Measurements from ENCODE around the gene NRG3. TPM values are rescaled to one million over a fixed set of nuclear protein-coding genes. Genes with fewer than 3 reads are reported as not detected.

The NRG3 gene
- total RNA-seq, 4 donors from 2014 or later = 0.32 to 1.4 TPM; not detected in 2

GRCh38 chr10:82506680-82507376, 631.8 kb downstream of the NRG3 start:
- no peak for DNase-seq
- in situ Hi-C loops (cut with MboI; ENCODE audit: low pct_ligation_motif_present in 1 of 4, low pct_unique_long_range_greater_than_20kb in 1 of 4, low sequenced_read_pairs in 3 of 4) (no loop called here), intact Hi-C loops (cut with DNase I; ENCODE audit: low total_unique reads) (no loop called here)
- H3K36me3 ChIP-seq = no peaks in the 10 kb centered on the region
- no peak overlapping the region for H3K4me3 ChIP-seq
- WGBS, 2 donors (ENCODE audit: low coverage in 1 of 2) = 62 to 70% methylated on average over 3 of the region's 3 CpGs
- no peak overlapping the region for H3K27ac ChIP-seq
- TF ChIP-seq CTCF (IDR thresholded peaks at IDR 0.05) (no peak), EP300 (IDR thresholded peaks at IDR 0.05; ENCODE audit: low read depth) (no peak), POLR2A (IDR thresholded peaks at IDR 0.05) (no peak), POLR2AphosphoS5 (IDR thresholded peaks at IDR 0.05) (no peak)
- no peaks in the 10 kb centered on the region for H3K4me1 ChIP-seq
- H3K9me3 ChIP-seq = no peaks in the 10 kb centered on the region
- no peaks in the 10 kb centered on the region for H3K27me3 ChIP-seq

- Histone ChIP-seq H3K27me3 (no peaks in the 10 kb centered on the region), H3K4me3 (no peak overlapping the region), H3K36me3 (no peaks in the 10 kb centered on the region), H3K9me3 (no peaks in the 10 kb centered on the region), H3K27ac (no peak overlapping the region), H3K4me1 (no peaks in the 10 kb centered on the region)
- DNase-seq = no peak
- intact Hi-C loops (cut with DNase I; ENCODE audit: low total_unique reads) (no loop called here), in situ Hi-C loops (cut with MboI; ENCODE audit: low pct_ligation_motif_present in 1 of 4, low pct_unique_long_range_greater_than_20kb in 1 of 4, low sequenced_read_pairs in 3 of 4) (no loop called here)
- 76 to 83% methylated on average over 1 of the region's 1 CpG for whole genome bisulfite sequencing, 2 donors (ENCODE audit: low coverage in 1 of 2)
- no peak for TF ChIP-seq CTCF (IDR thresholded peaks at IDR 0.05)
- TF ChIP-seq POLR2A (IDR thresholded peaks at IDR 0.05) = no peak
- no peak for TF ChIP-seq EP300 (IDR thresholded peaks at IDR 0.05; ENCODE audit: low read depth)
- TF ChIP-seq POLR2AphosphoS5 (IDR thresholded peaks at IDR 0.05) = no peak
These were observed 640.3 kb downstream of the NRG3 start for GRCh38 chr10:82515256-82515655.

GRCh38 chr10:82529062-82529461, 654.1 kb downstream of the NRG3 start:
- Histone ChIP-seq H3K27me3 (no peaks in the 10 kb centered on the region), H3K4me1 (no peaks in the 10 kb centered on the region), H3K27ac (no peak overlapping the region), H3K9me3 (no peaks in the 10 kb centered on the region), H3K36me3 (no peaks in the 10 kb centered on the region), H3K4me3 (no peak overlapping the region)
- intact Hi-C loops (cut with DNase I; ENCODE audit: low total_unique reads) (no loop called here), in situ Hi-C loops (cut with MboI; ENCODE audit: low pct_ligation_motif_present in 1 of 4, low pct_unique_long_range_greater_than_20kb in 1 of 4, low sequenced_read_pairs in 3 of 4) (no loop called here)
- WGBS, 2 donors (ENCODE audit: low coverage in 1 of 2) = 70 to 90% methylated on average over 2 to 4 of the region's 4 CpGs
- TF ChIP-seq POLR2A (IDR thresholded peaks at IDR 0.05) = no peak
- TF ChIP-seq EP300 (IDR thresholded peaks at IDR 0.05; ENCODE audit: low read depth) = no peak
- no peak for TF ChIP-seq POLR2AphosphoS5 (IDR thresholded peaks at IDR 0.05)
- DNase-seq = no peak

- Histone ChIP-seq H3K36me3 (no peaks in the 10 kb centered on the region), H3K9me3 (no peaks in the 10 kb centered on the region), H3K27me3 (no peaks in the 10 kb centered on the region), H3K4me3 (no peak overlapping the region), H3K27ac (no peak overlapping the region), H3K4me1 (no peaks in the 10 kb centered on the region)
- no peak for TF ChIP-seq EP300 (IDR thresholded peaks at IDR 0.05; ENCODE audit: low read depth)
- no peak for TF ChIP-seq POLR2AphosphoS5 (IDR thresholded peaks at IDR 0.05)
- TF ChIP-seq CTCF (IDR thresholded peaks at IDR 0.05) = no peak
- TF ChIP-seq POLR2A (IDR thresholded peaks at IDR 0.05) = no peak
- WGBS, 2 donors (ENCODE audit: low coverage in 1 of 2) = 80 to 85% methylated on average over 3 of the region's 3 CpGs
- DNase-seq = no peak
- in situ Hi-C loops (cut with MboI; ENCODE audit: low pct_ligation_motif_present in 1 of 4, low pct_unique_long_range_greater_than_20kb in 1 of 4, low sequenced_read_pairs in 3 of 4) = no loop called here
- intact Hi-C loops (cut with DNase I; ENCODE audit: low total_unique reads) = no loop called here
These were observed 660.5 kb downstream of the NRG3 start for GRCh38 chr10:82535457-82535856.

GRCh38 chr10:82536668-82537067, 661.7 kb downstream of the NRG3 start:
- no peak for DNase-seq

More at GRCh38 chr10:82536668-82537067, 661.7 kb downstream of the NRG3 start:
- Histone ChIP-seq H3K27me3 (no peaks in the 10 kb centered on the region), H3K27ac (no peak overlapping the region), H3K4me1 (no peaks in the 10 kb centered on the region), H3K4me3 (no peak overlapping the region), H3K36me3 (no peaks in the 10 kb centered on the region), H3K9me3 (no peaks in the 10 kb centered on the region)
- intact Hi-C loops (cut with DNase I; ENCODE audit: low total_unique reads) = no loop called here
- TF ChIP-seq POLR2A (IDR thresholded peaks at IDR 0.05) (no peak), POLR2AphosphoS5 (IDR thresholded peaks at IDR 0.05) (no peak), EP300 (IDR thresholded peaks at IDR 0.05; ENCODE audit: low read depth) (no peak), CTCF (IDR thresholded peaks at IDR 0.05) (no peak)
- in situ Hi-C loops (cut with MboI; ENCODE audit: low pct_ligation_motif_present in 1 of 4, low pct_unique_long_range_greater_than_20kb in 1 of 4, low sequenced_read_pairs in 3 of 4) = no loop called here

Measured in transverse colon (tissue), 4 donors.